B cell (primary cell): ENCODE data around the gene ODC1.

Experiments
- EZH2 ChIP-seq: IDR thresholded peaks from 2 replicates; pipeline ENCODE4 v1.6.1; 2012; ENCODE audit warnings: borderline replicate concordance, low read depth, mild to moderate bottlenecking, moderate library complexity, low read length; ENCODE audit not compliant: insufficient read depth, poor library complexity, severe bottlenecking
- TF ChIP-seq, protein P1 (sequence below): fragments of 200-600 bp; IDR thresholded peaks from one replicate; pipeline ENCODE4 v1.8.0; 2022; ENCODE audit warnings: antibody characterized with exemption, mild to moderate bottlenecking

GRCh38 chr2:10453905-10454298, 5.8 kb upstream of the ODC1 start:
- TF ChIP-seq, protein P1, sequence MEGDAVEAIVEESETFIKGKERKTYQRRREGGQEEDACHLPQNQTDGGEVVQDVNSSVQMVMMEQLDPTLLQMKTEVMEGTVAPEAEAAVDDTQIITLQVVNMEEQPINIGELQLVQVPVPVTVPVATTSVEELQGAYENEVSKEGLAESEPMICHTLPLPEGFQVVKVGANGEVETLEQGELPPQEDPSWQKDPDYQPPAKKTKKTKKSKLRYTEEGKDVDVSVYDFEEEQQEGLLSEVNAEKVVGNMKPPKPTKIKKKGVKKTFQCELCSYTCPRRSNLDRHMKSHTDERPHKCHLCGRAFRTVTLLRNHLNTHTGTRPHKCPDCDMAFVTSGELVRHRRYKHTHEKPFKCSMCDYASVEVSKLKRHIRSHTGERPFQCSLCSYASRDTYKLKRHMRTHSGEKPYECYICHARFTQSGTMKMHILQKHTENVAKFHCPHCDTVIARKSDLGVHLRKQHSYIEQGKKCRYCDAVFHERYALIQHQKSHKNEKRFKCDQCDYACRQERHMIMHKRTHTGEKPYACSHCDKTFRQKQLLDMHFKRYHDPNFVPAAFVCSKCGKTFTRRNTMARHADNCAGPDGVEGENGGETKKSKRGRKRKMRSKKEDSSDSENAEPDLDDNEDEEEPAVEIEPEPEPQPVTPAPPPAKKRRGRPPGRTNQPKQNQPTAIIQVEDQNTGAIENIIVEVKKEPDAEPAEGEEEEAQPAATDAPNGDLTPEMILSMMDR, result no peak
- no peak for TF ChIP-seq EZH2
